SU-DHL-6 (cell line): ENCODE results near the gene SPACA4.

Experiments
- H2AFZ ChIP-seq: fragments of 200-600 bp; sonication (generic); 2 replicates; pipeline ENCODE4 v1.6.1; 2014; ENCODE audit warnings: low read depth, mild to moderate bottlenecking, moderate library complexity, mixed read lengths, antibody characterized with exemption, low read length; ENCODE audit not compliant: severe bottlenecking
- H3F3A ChIP-seq: fragments of 200-600 bp; shearing (Covaris generic); 2 replicates; pipeline ENCODE4 v1.6.0; 2016; ENCODE audit warnings: antibody characterized with exemption, mild to moderate bottlenecking; ENCODE audit not compliant: insufficient read depth
- H3K27ac ChIP-seq: fragments of 200-600 bp; sonication (generic); 2 replicates; pipeline ENCODE4 v1.5.1; 2016; ENCODE audit warnings: low read depth, mild to moderate bottlenecking, low read length, moderate library complexity, mixed read lengths
- H3K27me3 ChIP-seq: fragments of 200-600 bp; sonication (generic), shearing (Covaris generic); 2 replicates; pipeline ENCODE4 v1.6.0; 2014; ENCODE audit warnings: mild to moderate bottlenecking, low read length
- H3K36me3 ChIP-seq: fragments of 200-600 bp; sonication (generic); 2 replicates; pipeline ENCODE4 v1.6.1; 2014; ENCODE audit warnings: mild to moderate bottlenecking, low read length, mixed read lengths
- H3K4me2 ChIP-seq: fragments of 300-600, 200-600 bp; shearing (Covaris generic), sonication (generic); 2 replicates; pipeline ENCODE4 v1.6.0; 2014; ENCODE audit warnings: low read length, low read depth, mild to moderate bottlenecking; ENCODE audit not compliant: poor library complexity, severe bottlenecking
- H3K4me3 ChIP-seq: fragments of 200-600 bp; sonication (generic); 2 replicates; pipeline ENCODE4 v1.5.1; 2014; ENCODE audit warnings: antibody characterized with exemption, low read length, mild to moderate bottlenecking, mixed read lengths; ENCODE audit not compliant: insufficient read depth, poor library complexity, severe bottlenecking
- H3K79me2 ChIP-seq: fragments of 200-600 bp; sonication (generic); 2 replicates; pipeline ENCODE4 v1.6.1; 2014; ENCODE audit warnings: mild to moderate bottlenecking, low read length, moderate library complexity; ENCODE audit not compliant: insufficient read depth
- H3K9ac ChIP-seq: fragments of 200-600 bp; sonication (generic); 2 replicates; pipeline ENCODE4 v1.7.0; 2014; ENCODE audit warnings: mild to moderate bottlenecking, low read length
- H3K9me2 ChIP-seq: fragments of 200-600 bp; sonication (generic); replicated peaks from 2 replicates; pipeline ENCODE4 v1.6.1; 2014; ENCODE audit warnings: low read length; ENCODE audit not compliant: insufficient read depth
- H3K9me3 ChIP-seq: fragments of 200-600 bp; sonication (generic); 2 replicates; pipeline ENCODE4 v1.6.1; 2014; ENCODE audit warnings: low read length, mixed read lengths; ENCODE audit not compliant: insufficient read depth
- H4K20me1 ChIP-seq: fragments of 200-600 bp; sonication (generic); 2 replicates; pipeline ENCODE4 v1.6.1; 2014; ENCODE audit warnings: low read depth, mild to moderate bottlenecking, antibody characterized with exemption, low read length, moderate library complexity, mixed read lengths
- EZH2phosphoT487 ChIP-seq: fragments of 200-600 bp; sonication (generic), shearing (Covaris generic); conservative IDR thresholded peaks from 2 replicates; pipeline ENCODE4 v1.6.1; 2018; ENCODE audit warnings: mild to moderate bottlenecking, antibody characterized with exemption, low read length, moderate library complexity, mixed read lengths
- TF ChIP-seq, protein P1 (sequence below): fragments of 200-600 bp; sonication (generic); IDR thresholded peaks from one replicate; pipeline ENCODE4 v1.5.1; 2017; ENCODE audit warnings: antibody characterized with exemption, mild to moderate bottlenecking, low read length, moderate library complexity; ENCODE audit not compliant: insufficient read depth, poor library complexity, severe bottlenecking

The SPACA4 gene

GRCh38 chr19:48639483-48640375 lies 33.2 kb downstream of the SPACA4 start:
- H3K27ac ChIP-seq: no peak overlapping the region
- H3K9me3 ChIP-seq: no peaks in the 10 kb centered on the region
- no peak overlapping the region for H3K9ac ChIP-seq
- no peak overlapping the region for H3K4me2 ChIP-seq
- no peaks in the 10 kb centered on the region for H3K36me3 ChIP-seq
- no peak overlapping the region for H2AFZ ChIP-seq
- no peak overlapping the region for H3K4me3 ChIP-seq
- H3K27me3 ChIP-seq: no peaks in the 10 kb centered on the region
- H3F3A ChIP-seq: peaks cover 12% of the 10 kb centered on the region
- H4K20me1 ChIP-seq: no peaks in the 10 kb centered on the region
- no peaks in the 10 kb centered on the region for H3K79me2 ChIP-seq
- TF ChIP-seq EZH2phosphoT487: no peak
- TF ChIP-seq, protein P1, sequence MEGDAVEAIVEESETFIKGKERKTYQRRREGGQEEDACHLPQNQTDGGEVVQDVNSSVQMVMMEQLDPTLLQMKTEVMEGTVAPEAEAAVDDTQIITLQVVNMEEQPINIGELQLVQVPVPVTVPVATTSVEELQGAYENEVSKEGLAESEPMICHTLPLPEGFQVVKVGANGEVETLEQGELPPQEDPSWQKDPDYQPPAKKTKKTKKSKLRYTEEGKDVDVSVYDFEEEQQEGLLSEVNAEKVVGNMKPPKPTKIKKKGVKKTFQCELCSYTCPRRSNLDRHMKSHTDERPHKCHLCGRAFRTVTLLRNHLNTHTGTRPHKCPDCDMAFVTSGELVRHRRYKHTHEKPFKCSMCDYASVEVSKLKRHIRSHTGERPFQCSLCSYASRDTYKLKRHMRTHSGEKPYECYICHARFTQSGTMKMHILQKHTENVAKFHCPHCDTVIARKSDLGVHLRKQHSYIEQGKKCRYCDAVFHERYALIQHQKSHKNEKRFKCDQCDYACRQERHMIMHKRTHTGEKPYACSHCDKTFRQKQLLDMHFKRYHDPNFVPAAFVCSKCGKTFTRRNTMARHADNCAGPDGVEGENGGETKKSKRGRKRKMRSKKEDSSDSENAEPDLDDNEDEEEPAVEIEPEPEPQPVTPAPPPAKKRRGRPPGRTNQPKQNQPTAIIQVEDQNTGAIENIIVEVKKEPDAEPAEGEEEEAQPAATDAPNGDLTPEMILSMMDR: no peak
- H3K9me2 ChIP-seq: no peaks in the 10 kb centered on the region

- H3K27ac ChIP-seq: no peak overlapping the region
- H3K9ac ChIP-seq: no peak overlapping the region
- no peaks in the 10 kb centered on the region for H4K20me1 ChIP-seq
- no peaks in the 10 kb centered on the region for H3K9me3 ChIP-seq
- no peak overlapping the region for H2AFZ ChIP-seq
- H3F3A ChIP-seq: peaks cover 3% of the 10 kb centered on the region; the same call in 1 of the 2 replicates
- no peaks in the 10 kb centered on the region for H3K79me2 ChIP-seq
- no peak overlapping the region for H3K4me3 ChIP-seq
- no peaks in the 10 kb centered on the region for H3K9me2 ChIP-seq
- H3K4me2 ChIP-seq: no peak overlapping the region
- no peaks in the 10 kb centered on the region for H3K36me3 ChIP-seq
- no peaks in the 10 kb centered on the region for H3K27me3 ChIP-seq
- TF ChIP-seq, protein P1: no peak
- TF ChIP-seq EZH2phosphoT487: no peak
These were observed 35.3 kb downstream of the SPACA4 start for GRCh38 chr19:48641850-48642249.

DNA sequence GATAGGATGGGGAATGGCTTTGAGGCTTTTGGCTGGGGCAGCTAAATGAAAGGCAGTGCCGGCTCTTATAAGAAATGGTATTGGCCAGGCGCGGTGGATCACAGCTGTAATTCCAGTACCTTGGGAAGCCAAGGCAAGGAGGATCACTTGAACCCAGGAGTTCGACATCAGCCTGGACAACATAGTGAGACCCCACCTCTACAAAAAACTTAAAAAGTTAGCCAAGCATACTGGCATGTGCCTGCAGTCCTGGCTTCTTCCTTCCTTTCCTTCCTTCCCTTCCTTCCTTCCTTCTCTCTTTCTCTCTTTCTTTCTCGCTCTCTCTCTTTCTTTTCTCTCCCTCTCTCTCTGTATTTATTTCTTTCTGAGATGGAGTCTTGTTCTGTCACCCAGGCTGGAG lies 36.3 kb downstream of the SPACA4 start:
- no peak overlapping the region for H3K4me3 ChIP-seq
- H4K20me1 ChIP-seq: no peaks in the 10 kb centered on the region
- no peaks in the 10 kb centered on the region for H3K79me2 ChIP-seq
- no peak overlapping the region for H2AFZ ChIP-seq
- no peak overlapping the region for H3K4me2 ChIP-seq
- TF ChIP-seq, protein P1: no peak
- no peak for TF ChIP-seq EZH2phosphoT487
- no peak overlapping the region for H3K9ac ChIP-seq
- H3K27me3 ChIP-seq: no peaks in the 10 kb centered on the region
- no peak overlapping the region for H3K27ac ChIP-seq
- no peaks in the 10 kb centered on the region for H3K9me2 ChIP-seq
- H3K36me3 ChIP-seq: no peaks in the 10 kb centered on the region
- no peaks in the 10 kb centered on the region for H3K9me3 ChIP-seq
- no peaks in the 10 kb centered on the region for H3F3A ChIP-seq
